ENCODE data around the gene TEX44.

TEX44 gene

DNA sequence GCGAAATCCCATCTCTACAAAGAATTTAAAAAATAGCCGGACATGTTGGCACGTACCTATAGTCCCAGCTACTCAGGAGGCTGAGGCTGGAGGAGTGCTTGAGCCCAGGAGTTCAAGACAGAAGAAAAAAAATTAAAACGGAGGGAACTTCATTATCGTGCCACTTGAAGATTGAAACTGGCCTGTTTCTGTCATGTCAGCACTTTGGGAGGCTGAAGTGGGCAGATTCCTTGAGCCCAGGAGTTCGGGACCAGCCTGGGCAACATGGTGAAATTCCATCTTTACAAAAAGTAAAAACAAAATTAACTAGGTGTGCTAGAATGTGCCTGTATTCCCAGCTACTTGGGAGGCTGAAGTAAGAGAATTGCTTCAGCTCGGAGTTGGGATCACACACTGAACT is 3.0 kb upstream of the TEX44 start:
- no peak overlapping the region for H3K27ac ChIP-seq
- TF ChIP-seq CTCF (conservative IDR thresholded peaks at IDR 0.05), result no peak

GRCh38 chr2:231590614-231591013 is 2.0 kb upstream of the TEX44 start:
- H3K27ac ChIP-seq, result peak overlapping the region; percentile 39; the same call in 1 of the 2 replicates
- TF ChIP-seq CTCF (conservative IDR thresholded peaks at IDR 0.05), result no peak

DNA sequence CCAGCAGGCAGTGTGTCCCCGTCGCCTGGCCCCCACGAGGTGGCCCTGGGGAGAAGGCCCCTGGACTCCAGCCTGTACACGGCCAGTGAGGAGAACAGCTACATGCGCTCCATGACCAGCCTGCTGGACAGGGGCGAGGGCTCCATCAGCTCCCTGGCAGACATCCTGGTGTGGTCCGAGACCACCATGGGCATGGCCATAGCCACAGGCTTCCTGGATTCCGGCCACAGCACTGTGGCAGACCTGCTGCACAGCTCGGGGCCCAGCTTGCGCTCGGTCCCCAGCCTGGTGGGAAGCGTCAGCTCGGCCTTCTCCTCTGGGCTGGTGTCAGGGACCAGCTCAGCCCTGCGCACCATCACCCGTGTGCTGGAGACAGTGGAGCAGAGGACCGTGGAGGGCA is 1.0 kb downstream of the TEX44 start:
- H3K27ac ChIP-seq, result no peak overlapping the region
- no peak for TF ChIP-seq CTCF (conservative IDR thresholded peaks at IDR 0.05)

DNA sequence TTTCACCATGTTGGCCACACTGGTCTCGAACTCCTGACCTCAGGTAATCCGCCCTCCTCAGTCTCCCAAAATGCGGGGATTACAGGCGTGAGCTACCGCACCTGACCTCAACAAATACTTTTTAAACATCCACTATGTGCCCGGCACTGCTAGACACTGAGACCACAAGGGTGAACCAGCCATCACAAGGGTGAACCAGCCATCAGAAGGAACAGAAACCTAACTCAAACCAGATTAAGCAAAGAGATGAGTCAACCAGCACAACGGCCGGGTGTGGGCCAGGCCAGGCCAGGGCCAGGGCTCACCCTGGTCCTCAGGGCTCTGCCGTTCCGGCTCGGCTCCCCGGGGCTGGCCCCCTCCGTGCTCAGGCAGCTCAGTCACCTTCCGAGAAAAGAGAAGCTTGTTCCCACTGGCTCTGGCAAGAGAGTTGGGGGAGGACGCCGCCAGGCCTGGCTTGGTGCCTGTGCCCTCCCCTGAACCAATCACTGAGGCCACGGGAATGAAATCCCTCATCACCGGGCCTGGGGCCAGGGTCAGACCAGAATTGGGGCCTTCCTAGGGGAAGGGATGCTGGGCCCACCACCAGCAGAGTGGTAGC is 4.4 kb downstream of the TEX44 start:
- no peak for TF ChIP-seq CTCF (conservative IDR thresholded peaks at IDR 0.05)
- no peak overlapping the region for H3K27ac ChIP-seq

GRCh38 chr2:231597627-231598026 is 5.0 kb downstream of the TEX44 start:
- H3K27ac ChIP-seq, result no peak overlapping the region
- no peak for TF ChIP-seq CTCF (conservative IDR thresholded peaks at IDR 0.05)

DNA sequence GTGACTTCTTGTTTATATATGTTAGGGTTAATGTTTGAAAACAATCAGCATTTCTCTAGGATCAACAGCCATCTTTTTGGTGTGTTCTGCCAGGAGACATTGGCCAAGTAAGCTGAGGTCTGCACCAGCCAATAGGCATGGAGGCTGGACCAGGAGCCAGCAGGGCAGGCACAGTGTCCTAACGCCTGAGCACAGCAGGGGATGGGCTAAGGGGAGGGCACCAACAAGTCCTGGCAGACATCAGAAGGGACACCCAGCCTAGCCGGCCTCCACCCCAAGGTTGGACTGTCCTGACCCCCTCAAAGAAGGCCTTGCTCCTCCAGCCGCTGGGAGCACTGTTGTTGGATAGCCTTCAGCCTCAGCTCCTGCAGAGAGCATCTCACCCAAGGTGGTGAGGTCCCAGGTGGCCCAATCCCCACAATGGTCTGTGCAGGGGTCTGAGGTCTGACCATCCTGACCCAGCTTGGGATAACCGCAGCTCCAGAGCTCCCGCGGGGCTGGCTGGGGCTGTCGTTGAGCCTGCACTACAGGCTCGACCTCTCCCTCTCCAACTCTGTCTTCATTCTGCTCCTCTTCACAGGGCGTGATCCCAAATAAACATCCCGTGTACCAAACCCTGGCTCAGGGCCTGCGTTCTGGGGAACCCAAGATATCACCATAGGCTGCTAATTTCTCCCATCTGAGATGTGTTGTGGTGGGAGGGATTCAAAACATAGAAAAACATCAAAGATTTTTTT is 8.1 kb downstream of the TEX44 start:
- no peak for TF ChIP-seq CTCF (conservative IDR thresholded peaks at IDR 0.05)
- H3K27ac ChIP-seq, result peak overlapping the region; percentile 8; the same call in 1 of the 2 replicates

- TF ChIP-seq CTCF (conservative IDR thresholded peaks at IDR 0.05), result peak; percentile 85
- H3K27ac ChIP-seq, result peak overlapping the region; percentile 8; the same call in 1 of the 2 replicates
Observed at GRCh38 chr2:231601356-231602229, 8.9 kb downstream of the TEX44 start.
